ENCODE measurements around the gene SH3D21.
A peak's percentile ranks its signal among the peaks of the same experiment; 100 is the strongest.

Gene SH3D21

GRCh38 chr1:36284517-36284916 is 21.7 kb upstream of the SH3D21 start:
- Histone ChIP-seq H3F3A (ENCODE audit: insufficient read depth) (peaks cover 38% of the 10 kb centered on the region), H2AFZ (ENCODE audit: low read depth, low read length, severe bottlenecking) (no peak overlapping the region), H3K9me3 (ENCODE audit: insufficient read depth, low read length) (no peaks in the 10 kb centered on the region), H3K36me3 (ENCODE audit: low read length) (peaks cover 48% of the 10 kb centered on the region), H3K9me2 (replicated peaks; ENCODE audit: insufficient read depth, low read length) (no peaks in the 10 kb centered on the region), H4K20me1 (ENCODE audit: low read depth, low read length) (no peaks in the 10 kb centered on the region), H3K79me2 (ENCODE audit: insufficient read depth, low read length) (peaks cover 40% of the 10 kb centered on the region), H3K27me3 (ENCODE audit: low read length) (no peaks in the 10 kb centered on the region), H3K4me2 (ENCODE audit: low read depth, low read length, poor library complexity, severe bottlenecking) (no peak overlapping the region), H3K4me3 (ENCODE audit: insufficient read depth, low read length, poor library complexity, severe bottlenecking) (no peak overlapping the region), H3K9ac (ENCODE audit: low read length) (no peak overlapping the region), H3K27ac (ENCODE audit: low read depth, low read length) (peak overlapping the region; percentile 36; the same call in 1 of the 2 replicates)
- TF ChIP-seq EZH2phosphoT487 (conservative IDR thresholded peaks at IDR 0.05; ENCODE audit: low read length), result no peak
- TF ChIP-seq CTCF (IDR thresholded peaks at IDR 0.05; ENCODE audit: insufficient read depth, low read length, poor library complexity, severe bottlenecking), result no peak

GRCh38 chr1:36285443-36286101 is 20.6 kb upstream of the SH3D21 start:
- no peaks in the 10 kb centered on the region for H3K27me3 ChIP-seq (ENCODE audit: low read length)
- no peak for TF ChIP-seq EZH2phosphoT487 (conservative IDR thresholded peaks at IDR 0.05; ENCODE audit: low read length)
- peak; percentile 61 for TF ChIP-seq CTCF (IDR thresholded peaks at IDR 0.05; ENCODE audit: insufficient read depth, low read length, poor library complexity, severe bottlenecking)
- peaks cover 31% of the 10 kb centered on the region for H3K79me2 ChIP-seq (ENCODE audit: insufficient read depth, low read length)
- H3K36me3 ChIP-seq (ENCODE audit: low read length), result peaks cover 52% of the 10 kb centered on the region
- no peaks in the 10 kb centered on the region for H3K9me2 ChIP-seq (replicated peaks; ENCODE audit: insufficient read depth, low read length)
- H3K4me2 ChIP-seq (ENCODE audit: low read depth, low read length, poor library complexity, severe bottlenecking), result peak overlapping the region; percentile 11
- no peaks in the 10 kb centered on the region for H3K9me3 ChIP-seq (ENCODE audit: insufficient read depth, low read length)
- no peak overlapping the region for H3K4me3 ChIP-seq (ENCODE audit: insufficient read depth, low read length, poor library complexity, severe bottlenecking)
- peak overlapping the region; percentile 36; the same call in 1 of the 2 replicates for H3K27ac ChIP-seq (ENCODE audit: low read depth, low read length)
- H3K9ac ChIP-seq (ENCODE audit: low read length), result no peak overlapping the region
- H3F3A ChIP-seq (ENCODE audit: insufficient read depth), result peaks cover 31% of the 10 kb centered on the region
- H2AFZ ChIP-seq (ENCODE audit: low read depth, low read length, severe bottlenecking), result no peak overlapping the region
- no peaks in the 10 kb centered on the region for H4K20me1 ChIP-seq (ENCODE audit: low read depth, low read length)

GRCh38 chr1:36286802-36287201 is 19.4 kb upstream of the SH3D21 start:
- peaks cover 28% of the 10 kb centered on the region for H3K79me2 ChIP-seq (ENCODE audit: insufficient read depth, low read length)
- no peak for TF ChIP-seq EZH2phosphoT487 (conservative IDR thresholded peaks at IDR 0.05; ENCODE audit: low read length)
- no peak for TF ChIP-seq CTCF (IDR thresholded peaks at IDR 0.05; ENCODE audit: insufficient read depth, low read length, poor library complexity, severe bottlenecking)
- no peaks in the 10 kb centered on the region for H3K9me3 ChIP-seq (ENCODE audit: insufficient read depth, low read length)
- H2AFZ ChIP-seq (ENCODE audit: low read depth, low read length, severe bottlenecking), result no peak overlapping the region
- no peaks in the 10 kb centered on the region for H3K9me2 ChIP-seq (replicated peaks; ENCODE audit: insufficient read depth, low read length)
- H3K9ac ChIP-seq (ENCODE audit: low read length), result no peak overlapping the region
- no peak overlapping the region for H3K4me3 ChIP-seq (ENCODE audit: insufficient read depth, low read length, poor library complexity, severe bottlenecking)
- H3K4me2 ChIP-seq (ENCODE audit: low read depth, low read length, poor library complexity, severe bottlenecking), result no peak overlapping the region
- H4K20me1 ChIP-seq (ENCODE audit: low read depth, low read length), result no peaks in the 10 kb centered on the region
- H3F3A ChIP-seq (ENCODE audit: insufficient read depth), result peaks cover 31% of the 10 kb centered on the region
- peaks cover 61% of the 10 kb centered on the region for H3K36me3 ChIP-seq (ENCODE audit: low read length)
- H3K27me3 ChIP-seq (ENCODE audit: low read length), result no peaks in the 10 kb centered on the region
- H3K27ac ChIP-seq (ENCODE audit: low read depth, low read length), result no peak overlapping the region

Measured in SU-DHL-6 (cell line).